CD4-positive, alpha-beta T cell (primary cell): ENCODE data around the gene TXNRD3. TPM values are rescaled to one million over a fixed set of nuclear protein-coding genes. Genes with fewer than 3 reads are reported as not detected.

ENCODE experiments used
- ATAC-seq: fragments of 200-7000 bp; cut with Tn5 transposase; one replicate; pipeline ENCODE4 v1.10.0; 2022; ENCODE audit warnings: mild to moderate bottlenecking; ENCODE audit not compliant: poor library complexity
- CTCF ChIA-PET: fragments of 350-600 bp; sonication (Branson Sonifier 250); formaldehyde crosslinking; loops from one replicate; lab custom pipeline; 2021; ENCODE audit warnings: antibody characterized with exemption, inconsistent platforms; lab: Charles Lee
- POLR2A ChIA-PET: fragments of 350-600 bp; sonication (Branson Sonifier 250); formaldehyde crosslinking; loops from one replicate; lab custom pipeline; 2021; ENCODE audit warnings: antibody characterized with exemption, inconsistent platforms; lab: Charles Lee
- DNase-seq, 14 experiments: peaks; one replicate each; pipeline ENCODE4 v3.0.0-alpha.2; 2013 to 2020; ENCODE audit warnings: mixed read lengths in 2 of 14
- H3K27ac ChIP-seq, 2 donors: one replicate each; pipeline versions ENCODE4 v1.5.1 to v1.7.0; 2013; ENCODE audit warnings: low read length in 2 of 2, low read depth in 1 of 2, mild to moderate bottlenecking in 1 of 2
- H3K27me3 ChIP-seq, 2 experiments: 1 replicate in 1 of 2; 2 replicates in 1 of 2; pipeline versions ENCODE4 v1.6.1 to v1.7.0; 2013; ENCODE audit warnings: low read length in 2 of 2, control low read depth in 1 of 2, mild to moderate bottlenecking in 1 of 2, moderate library complexity in 1 of 2; ENCODE audit not compliant: insufficient read depth in 2 of 2, control insufficient read depth in 1 of 2
- H3K36me3 ChIP-seq: one replicate; pipeline ENCODE4 v1.6.1; 2013; ENCODE audit warnings: low read length, control low read depth; ENCODE audit not compliant: insufficient read depth
- H3K4me1 ChIP-seq: one replicate; pipeline ENCODE4 v1.6.1; 2013; ENCODE audit warnings: low read length, control low read depth; ENCODE audit not compliant: insufficient read depth
- H3K4me3 ChIP-seq: one replicate; pipeline ENCODE4 v1.5.1; 2013; ENCODE audit warnings: mild to moderate bottlenecking, low read length, moderate library complexity
- H3K9me3 ChIP-seq, 2 experiments: 1 replicate in 1 of 2; 2 replicates in 1 of 2; pipeline versions ENCODE4 v1.6.1 to v1.7.0; 2013; ENCODE audit warnings: low read length in 2 of 2, mild to moderate bottlenecking in 2 of 2, control low read depth in 1 of 2, moderate library complexity in 1 of 2; ENCODE audit not compliant: control insufficient read depth in 1 of 2, insufficient read depth in 1 of 2
- H3K27ac Mint-ChIP-seq: one replicate; pipeline ENCODE4 v1.8.0; 2020; ENCODE audit warnings: mixed read lengths
- H3K27me3 Mint-ChIP-seq: one replicate; pipeline ENCODE4 v1.8.0; 2021; ENCODE audit warnings: mixed read lengths
- H3K36me3 Mint-ChIP-seq: one replicate; pipeline ENCODE4 v1.8.0; 2021; ENCODE audit warnings: low read depth, mixed read lengths
- H3K4me1 Mint-ChIP-seq: one replicate; pipeline ENCODE4 v1.8.0; 2021; ENCODE audit warnings: low read depth, mixed read lengths
- H3K4me3 Mint-ChIP-seq: one replicate; pipeline ENCODE4 v1.8.0; 2020; ENCODE audit warnings: mild to moderate bottlenecking, mixed read lengths
- H3K9me3 Mint-ChIP-seq: one replicate; pipeline ENCODE4 v1.8.0; 2020; ENCODE audit warnings: mixed read lengths
- intact Hi-C, 2 experiments: fragments of 100-400 bp; cut with DNase I in 1 of 2; cut with micrococcal nuclease in 1 of 2; formaldehyde crosslinking; loops; one replicate each; pipeline versions ENCODE4 v1.15.1 to v1.9.0; 2023 to 2025; cut with DNase I, micrococcal nuclease
- total RNA-seq, 174 experiments: library from RNA in 2 of 174; stranded (reverse) in 2 of 174; gene quantifications; one replicate each; pipeline ENCODE4 v1.2.3 and lab custom pipeline; 2021 to 2026
- TF ChIP-seq, protein P1 (sequence below): fragments of 200-600 bp; IDR thresholded peaks from one replicate; pipeline ENCODE4 v1.8.0; 2022; ENCODE audit warnings: antibody characterized with exemption, mild to moderate bottlenecking

TXNRD3 gene
- total RNA-seq, 2 experiments from 2014 or later = 1.0 to 1.5 TPM

DNA sequence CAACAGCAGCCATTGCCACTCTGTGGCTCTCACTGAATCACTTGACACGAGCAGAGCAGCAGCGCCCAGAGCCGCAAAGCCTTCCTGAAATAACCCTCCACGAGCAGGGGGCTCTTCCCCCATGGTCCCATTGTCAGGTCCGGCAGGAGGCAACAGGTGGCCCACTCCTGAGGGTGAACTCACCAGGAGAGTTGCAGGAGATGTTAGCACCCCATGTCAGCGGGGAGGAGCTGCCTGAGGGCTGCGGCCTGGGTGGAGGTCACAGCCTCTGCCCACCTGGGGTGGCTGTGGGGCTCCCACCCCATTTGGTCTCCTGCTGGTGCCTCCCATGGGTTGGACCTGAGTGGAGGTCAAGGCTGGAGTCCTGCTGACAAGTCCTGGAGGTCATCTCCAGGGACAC is 83.8 kb downstream of the TXNRD3 start:
- intact Hi-C loops = no loop called here
- Histone ChIP-seq H3K4me3 (no peak overlapping the region), H3K27me3 (no peaks in the 10 kb centered on the region), H3K27ac (no peak overlapping the region), H3K36me3 (no peaks in the 10 kb centered on the region), H3K9me3 (no peaks in the 10 kb centered on the region), H3K4me1 (no peaks in the 10 kb centered on the region)
- TF ChIP-seq, protein P1, sequence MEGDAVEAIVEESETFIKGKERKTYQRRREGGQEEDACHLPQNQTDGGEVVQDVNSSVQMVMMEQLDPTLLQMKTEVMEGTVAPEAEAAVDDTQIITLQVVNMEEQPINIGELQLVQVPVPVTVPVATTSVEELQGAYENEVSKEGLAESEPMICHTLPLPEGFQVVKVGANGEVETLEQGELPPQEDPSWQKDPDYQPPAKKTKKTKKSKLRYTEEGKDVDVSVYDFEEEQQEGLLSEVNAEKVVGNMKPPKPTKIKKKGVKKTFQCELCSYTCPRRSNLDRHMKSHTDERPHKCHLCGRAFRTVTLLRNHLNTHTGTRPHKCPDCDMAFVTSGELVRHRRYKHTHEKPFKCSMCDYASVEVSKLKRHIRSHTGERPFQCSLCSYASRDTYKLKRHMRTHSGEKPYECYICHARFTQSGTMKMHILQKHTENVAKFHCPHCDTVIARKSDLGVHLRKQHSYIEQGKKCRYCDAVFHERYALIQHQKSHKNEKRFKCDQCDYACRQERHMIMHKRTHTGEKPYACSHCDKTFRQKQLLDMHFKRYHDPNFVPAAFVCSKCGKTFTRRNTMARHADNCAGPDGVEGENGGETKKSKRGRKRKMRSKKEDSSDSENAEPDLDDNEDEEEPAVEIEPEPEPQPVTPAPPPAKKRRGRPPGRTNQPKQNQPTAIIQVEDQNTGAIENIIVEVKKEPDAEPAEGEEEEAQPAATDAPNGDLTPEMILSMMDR = no peak
- Mint-ChIP-seq H3K36me3 (no peaks in the 10 kb centered on the region), H3K4me3 (no peak overlapping the region), H3K9me3 (no peaks in the 10 kb centered on the region), H3K27me3 (peaks cover 26% of the 10 kb centered on the region), H3K27ac (no peak overlapping the region), H3K4me1 (no peaks in the 10 kb centered on the region)
- ATAC-seq (no peak), DNase-seq (no peak)
- ChIA-PET POLR2A (no interaction called here), CTCF (no interaction called here)

DNA sequence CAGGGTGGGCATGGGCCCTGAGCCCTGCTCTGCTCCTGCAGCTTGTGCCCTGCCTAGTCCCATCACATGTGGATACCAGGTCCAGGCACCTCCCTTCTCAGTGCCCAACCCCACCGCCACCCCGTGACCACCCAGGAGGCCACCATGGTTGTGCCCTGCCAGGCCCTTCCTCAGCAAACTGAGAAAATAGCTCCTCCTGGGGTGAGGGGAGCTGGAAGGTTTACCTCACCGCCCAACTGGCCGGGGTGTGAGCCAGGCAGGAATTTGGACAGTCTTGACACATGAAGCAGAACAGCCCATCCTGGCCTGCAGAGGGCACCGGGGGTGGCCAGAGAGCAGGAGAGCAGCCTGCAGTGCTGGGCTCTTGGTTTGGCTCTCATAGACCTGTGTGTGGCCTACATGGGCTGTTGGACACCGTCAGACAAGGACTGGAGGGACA is 84.8 kb downstream of the TXNRD3 start:
- CTCF ChIA-PET = no interaction called here
- intact Hi-C loops = no loop called here

DNA sequence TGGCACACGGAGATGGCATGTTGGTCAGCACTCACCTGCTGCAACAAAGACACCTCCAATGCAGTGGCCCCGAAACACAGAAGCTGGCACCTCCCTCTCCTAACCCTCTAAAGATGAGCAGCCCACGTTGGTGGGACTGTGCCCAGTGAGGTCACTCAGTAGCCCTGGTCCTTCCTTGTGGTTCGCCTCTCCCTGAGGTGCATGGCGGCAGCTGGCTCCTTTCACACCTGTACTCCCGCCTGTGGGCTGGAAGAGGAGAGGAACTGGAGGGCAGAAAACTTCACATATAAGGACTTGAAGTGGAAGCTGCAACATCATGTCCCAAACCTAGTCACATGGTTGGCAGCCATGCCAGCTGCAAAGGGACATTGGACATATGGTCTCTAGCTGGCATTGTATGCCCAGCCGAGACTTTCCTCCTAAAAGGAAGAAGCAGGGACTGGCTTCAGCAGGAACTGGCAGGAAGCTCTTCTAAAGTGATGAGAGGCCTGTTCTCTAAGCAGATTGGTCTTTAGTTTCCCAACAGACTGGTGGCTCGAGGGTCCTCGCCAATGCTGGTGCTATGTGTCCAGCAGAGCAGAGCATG is 85.4 kb downstream of the TXNRD3 start:
- H3K9me3 ChIP-seq = no peaks in the 10 kb centered on the region
- H3K4me1 ChIP-seq = no peaks in the 10 kb centered on the region
- H3K4me3 ChIP-seq = no peak overlapping the region
- TF ChIP-seq, protein P1 = no peak
- no peak overlapping the region for H3K4me3 Mint-ChIP-seq
- no peaks in the 10 kb centered on the region for H3K36me3 Mint-ChIP-seq
- H3K4me1 Mint-ChIP-seq = no peaks in the 10 kb centered on the region
- DNase-seq = no peak
- H3K27ac Mint-ChIP-seq = no peak overlapping the region
- no peaks in the 10 kb centered on the region for H3K36me3 ChIP-seq
- H3K27ac ChIP-seq = no peak overlapping the region
- intact Hi-C loops = no loop called here
- no peaks in the 10 kb centered on the region for H3K9me3 Mint-ChIP-seq
- peaks cover 21% of the 10 kb centered on the region for H3K27me3 Mint-ChIP-seq
- CTCF ChIA-PET = no interaction called here
- ATAC-seq = no peak
- H3K27me3 ChIP-seq = no peaks in the 10 kb centered on the region
- POLR2A ChIA-PET = no interaction called here

More for the DNA sequence above, 84.8 kb downstream of the TXNRD3 start:
- Histone ChIP-seq H3K4me3 (no peak overlapping the region), H3K9me3 (no peaks in the 10 kb centered on the region), H3K4me1 (no peaks in the 10 kb centered on the region), H3K27ac (no peak overlapping the region), H3K27me3 (no peaks in the 10 kb centered on the region), H3K36me3 (no peaks in the 10 kb centered on the region)
- Mint-ChIP-seq H3K4me1 (no peaks in the 10 kb centered on the region), H3K9me3 (no peaks in the 10 kb centered on the region), H3K36me3 (no peaks in the 10 kb centered on the region), H3K27ac (no peak overlapping the region), H3K4me3 (no peak overlapping the region), H3K27me3 (peaks cover 24% of the 10 kb centered on the region)
- ATAC-seq (no peak), DNase-seq (no peak)
- TF ChIP-seq, protein P1 = no peak
- POLR2A ChIA-PET = no interaction called here
